Brain microvascular endothelial cell (primary cell): Measurements from ENCODE around the gene PPFIA2.

Experiments
- DNase-seq: peaks from one replicate; pipeline ENCODE4 v3.0.0-alpha.2; 2020
- H3K27ac ChIP-seq: fragments of 250-450 bp; sonication (Bioruptor Pico); 2 replicates; pipeline ENCODE4 v1.5.1; 2020; ENCODE audit warnings: mild to moderate bottlenecking, moderate library complexity
- H3K27me3 ChIP-seq: fragments of 250-450 bp; sonication (Bioruptor Pico); replicated peaks from 2 replicates; pipeline ENCODE4 v1.5.1; 2020; ENCODE audit warnings: mild to moderate bottlenecking
- H3K36me3 ChIP-seq: fragments of 250-450 bp; sonication (Bioruptor Pico); replicated peaks from 2 replicates; pipeline ENCODE4 v1.5.1; 2020; ENCODE audit warnings: mild to moderate bottlenecking
- H3K4me3 ChIP-seq: 2 replicates; pipeline ENCODE4 v1.5.1; 2011; ENCODE audit warnings: low read depth, mild to moderate bottlenecking, control low read depth, low read length, moderate library complexity
- CTCF ChIP-seq: IDR thresholded peaks from 2 replicates; pipeline ENCODE4 v1.5.1; 2011; ENCODE audit warnings: low read depth, mild to moderate bottlenecking, moderate library complexity, low read length, control low read depth, inconsistent platforms; ENCODE audit errors: missing control alignments
- in situ Hi-C: cut with HindIII; loops from 2 replicates; pipeline ENCODE4 v1.10.0; 2017; ENCODE audit warnings: low sequenced_read_pairs, low pct_ligation_motif_present

The PPFIA2 gene

GRCh38 chr12:81274637-81275529 is 484.3 kb downstream of the PPFIA2 start:
- no peak for TF ChIP-seq CTCF
- H3K27ac ChIP-seq, result no peak overlapping the region
- peak; percentile 9 for DNase-seq
- no peak overlapping the region for H3K4me3 ChIP-seq
- H3K27me3 ChIP-seq, result no peaks in the 10 kb centered on the region
- H3K36me3 ChIP-seq, result no peaks in the 10 kb centered on the region
- in situ Hi-C loops, result no loop called here

GRCh38 chr12:81270385-81270784 is 488.8 kb downstream of the PPFIA2 start:
- H3K36me3 ChIP-seq, result no peaks in the 10 kb centered on the region
- no peak overlapping the region for H3K27ac ChIP-seq
- in situ Hi-C loops, result no loop called here
- TF ChIP-seq CTCF, result no peak
- H3K27me3 ChIP-seq, result no peaks in the 10 kb centered on the region
- no peak overlapping the region for H3K4me3 ChIP-seq
- no peak for DNase-seq

GRCh38 chr12:81263072-81263471 is 496.1 kb downstream of the PPFIA2 start:
- no peak for DNase-seq
- in situ Hi-C loops, result no loop called here
- Histone ChIP-seq H3K36me3 (no peaks in the 10 kb centered on the region), H3K4me3 (no peak overlapping the region), H3K27me3 (no peaks in the 10 kb centered on the region), H3K27ac (no peak overlapping the region)
- TF ChIP-seq CTCF, result no peak

GRCh38 chr12:81261508-81262207 is 497.5 kb downstream of the PPFIA2 start:
- in situ Hi-C loops, result no loop called here
- no peaks in the 10 kb centered on the region for H3K36me3 ChIP-seq

GRCh38 chr12:81259360-81259759 is 499.8 kb downstream of the PPFIA2 start:
- Histone ChIP-seq H3K27ac (no peak overlapping the region), H3K4me3 (no peak overlapping the region), H3K36me3 (no peaks in the 10 kb centered on the region), H3K27me3 (no peaks in the 10 kb centered on the region)
- TF ChIP-seq CTCF, result no peak
- in situ Hi-C loops, result no loop called here
- no peak for DNase-seq

More at GRCh38 chr12:81261508-81262207, 497.5 kb downstream of the PPFIA2 start:
- H3K4me3 ChIP-seq, result no peak overlapping the region
- H3K27ac ChIP-seq, result no peak overlapping the region
- H3K27me3 ChIP-seq, result no peaks in the 10 kb centered on the region
- DNase-seq, result no peak
- TF ChIP-seq CTCF, result no peak
